Natural killer cell (primary cell): ENCODE measurements around the gene HSF5. TPM values are rescaled to one million over a fixed set of nuclear protein-coding genes. Genes with fewer than 3 reads are reported as not detected.
"Not testable (repeated sequence)": the region's sequence is repeated elsewhere in the genome, so short reads cannot be mapped to it uniquely, and the experiment has no call there.

Experiments used
- ATAC-seq, 3 donors: fragments of 150-1000 bp in 2 of 3; fragments of 200-7000 bp in 1 of 3; cut with Tn5 transposase; 1 replicate in 1 of 3; 2 replicates in 2 of 3; pipeline ENCODE4 v1.10.0; 2021; ENCODE audit warnings: mild to moderate bottlenecking in 2 of 3, moderate library complexity in 2 of 3
- DNase-seq, 2 donors: peaks; one replicate each; pipeline versions ENCODE4 v3.0.0 to v3.0.0-alpha.2; 2013 to 2021; ENCODE audit warnings: mixed read lengths in 1 of 2
- H3K27ac ChIP-seq: one replicate; pipeline ENCODE4 v1.5.1; 2013; ENCODE audit warnings: mild to moderate bottlenecking, low read length
- H3K27me3 ChIP-seq: one replicate; pipeline ENCODE4 v1.6.1; 2013; ENCODE audit warnings: low read length; ENCODE audit not compliant: control insufficient read depth, insufficient read depth
- H3K36me3 ChIP-seq: one replicate; pipeline ENCODE4 v1.6.1; 2013; ENCODE audit warnings: low read length; ENCODE audit not compliant: control insufficient read depth, insufficient read depth
- H3K4me1 ChIP-seq: one replicate; pipeline ENCODE4 v1.6.1; 2013; ENCODE audit warnings: low read length; ENCODE audit not compliant: control insufficient read depth, insufficient read depth
- H3K4me3 ChIP-seq: one replicate; pipeline ENCODE4 v1.5.1; 2013; ENCODE audit warnings: low read length
- H3K9me3 ChIP-seq: one replicate; pipeline ENCODE4 v1.6.1; 2013; ENCODE audit warnings: low read length; ENCODE audit not compliant: control insufficient read depth, insufficient read depth
- H3K27ac Mint-ChIP-seq, 2 donors: one replicate each; pipeline ENCODE4 v1.8.0; 2022; ENCODE audit warnings: mild to moderate bottlenecking in 2 of 2, mixed read lengths in 2 of 2, moderate library complexity in 1 of 2
- H3K27me3 Mint-ChIP-seq, 2 donors: one replicate each; pipeline ENCODE4 v1.8.0; 2022; ENCODE audit warnings: low read depth in 2 of 2, mixed read lengths in 2 of 2
- H3K36me3 Mint-ChIP-seq: one replicate; pipeline ENCODE4 v1.8.0; 2022; ENCODE audit warnings: mixed read lengths
- H3K4me1 Mint-ChIP-seq, 2 donors: one replicate each; pipeline ENCODE4 v1.8.0; 2022; ENCODE audit warnings: mixed read lengths in 2 of 2
- H3K4me3 Mint-ChIP-seq: one replicate; pipeline ENCODE4 v1.8.0; 2022; ENCODE audit warnings: mild to moderate bottlenecking, moderate library complexity, mixed read lengths
- H3K9me3 Mint-ChIP-seq, 2 donors: one replicate each; pipeline ENCODE4 v1.8.0; 2022; ENCODE audit warnings: mixed read lengths in 2 of 2
- CTCF ChIP-seq: fragments of 200-600 bp; IDR thresholded peaks from one replicate; pipeline ENCODE4 v1.8.0; 2022; ENCODE audit warnings: antibody characterized with exemption
- WGBS: methylation state at CpG from one replicate; pipeline ENCODE4 v1.1.7; 2013; ENCODE audit warnings: missing lambda C conversion rate; ENCODE audit not compliant: insufficient coverage; 5-methylcytosine and 5-hydroxymethylcytosine counted together
- intact Hi-C: fragments of 100-400 bp; cut with micrococcal nuclease; formaldehyde crosslinking; loops from one replicate; pipeline ENCODE4 v1.14.2; 2022
- total RNA-seq, 4 donors: library from RNA; stranded (reverse); fragments of 120-200 nt in 1 of 4; gene quantifications; one replicate each; pipeline versions ENCODE4 v1.2.3 to v1.2.4, GENCODE V29; 2013 to 2022

HSF5 gene
- total RNA-seq, 3 donors from 2014 or later (not counting 1 experiment from before 2014, with no cell fraction given): 0.45 to 1.00 (median 0.94) TPM

GRCh38 chr17:58488428-58488890 lies 251 bp upstream of the HSF5 start:
- intact Hi-C loops: loop anchor here (5.0 kb wide), 1 partner anchor 171 kb away; no protein-coding TSS in a partner anchor

GRCh38 chr17:58484600-58484999 lies 3.6 kb downstream of the HSF5 start:
- H3K36me3 ChIP-seq: peaks cover 2% of the 10 kb centered on the region
- ATAC-seq (no peak), DNase-seq (no peak)
- no peaks in the 10 kb centered on the region for H3K9me3 ChIP-seq
- Mint-ChIP-seq H3K27me3 (no peaks in the 10 kb centered on the region), H3K36me3 (no peaks in the 10 kb centered on the region), H3K9me3 (no peaks in the 10 kb centered on the region), H3K4me3 (no peak overlapping the region), H3K4me1 (no peaks in the 10 kb centered on the region), H3K27ac (no peak overlapping the region)
- no peak overlapping the region for H3K4me3 ChIP-seq
- intact Hi-C loops: no loop called here
- no peak for TF ChIP-seq CTCF
- WGBS: 100% methylated on average over 1 of the region's 3 CpGs
- H3K4me1 ChIP-seq: peaks cover 9% of the 10 kb centered on the region
- H3K27ac ChIP-seq: no peak overlapping the region
- H3K27me3 ChIP-seq: no peaks in the 10 kb centered on the region

More at GRCh38 chr17:58488428-58488890, 251 bp upstream of the HSF5 start:
- no peak for TF ChIP-seq CTCF
- Mint-ChIP-seq H3K36me3 (peaks cover 7% of the 10 kb centered on the region), H3K4me3 (peak overlapping the region; percentile 47), H3K27ac (peak overlapping the region in 1 of 2 donors; percentile 48), H3K9me3 (no peaks in the 10 kb centered on the region), H3K27me3 (no peaks in the 10 kb centered on the region), H3K4me1 (no peaks in the 10 kb centered on the region)
- WGBS: 91% methylated on average over 25 of the region's 26 CpGs
- DNase-seq (no peak), ATAC-seq (no peak)
- no peak overlapping the region for H3K27ac ChIP-seq
- H3K9me3 ChIP-seq: no peaks in the 10 kb centered on the region
- H3K4me3 ChIP-seq: no peak overlapping the region
- H3K4me1 ChIP-seq: peaks cover 9% of the 10 kb centered on the region
- H3K27me3 ChIP-seq: no peaks in the 10 kb centered on the region
- peaks cover 23% of the 10 kb centered on the region for H3K36me3 ChIP-seq

GRCh38 chr17:58481798-58482197 lies 6.4 kb downstream of the HSF5 start:
- H3K27me3 ChIP-seq, H3K36me3 Mint-ChIP-seq, H3K27ac ChIP-seq, DNase-seq, H3K4me3 ChIP-seq, ATAC-seq, H3K4me3 Mint-ChIP-seq, H3K4me1 ChIP-seq, H3K36me3 ChIP-seq, H3K4me1 Mint-ChIP-seq, H3K9me3 ChIP-seq, H3K9me3 Mint-ChIP-seq, H3K27ac Mint-ChIP-seq, intact Hi-C loops, H3K27me3 Mint-ChIP-seq: not testable (repeated sequence)
- WGBS: 95% methylated on average over 3 of the region's 5 CpGs

GRCh38 chr17:58480090-58480489 lies 8.1 kb downstream of the HSF5 start:
- no peaks in the 10 kb centered on the region for H3K36me3 Mint-ChIP-seq
- no peak for TF ChIP-seq CTCF
- Histone ChIP-seq H3K4me3 (no peak overlapping the region), H3K4me1 (no peaks in the 10 kb centered on the region), H3K27me3 (no peaks in the 10 kb centered on the region), H3K36me3 (peaks cover 2% of the 10 kb centered on the region), H3K9me3 (no peaks in the 10 kb centered on the region), H3K27ac (no peak overlapping the region)
- ATAC-seq: no peak
- H3K27me3 Mint-ChIP-seq: no peaks in the 10 kb centered on the region
- 81% methylated on average over 6 of the region's 6 CpGs for WGBS
- no peak overlapping the region for H3K4me3 Mint-ChIP-seq
- intact Hi-C loops: no loop called here
- no peaks in the 10 kb centered on the region for H3K4me1 Mint-ChIP-seq
- no peaks in the 10 kb centered on the region for H3K9me3 Mint-ChIP-seq
- no peak overlapping the region for H3K27ac Mint-ChIP-seq
- no peak for DNase-seq
